ENCODE data around the gene AFAP1.

The AFAP1 gene

GRCh38 chr4:7803371-7803770 lies 136.3 kb downstream of the AFAP1 start:
- Histone ChIP-seq H3K4me3 (ENCODE audit: low read length) (no peak overlapping the region), H3K9me3 (ENCODE audit: control insufficient read depth, low read length) (no peaks in the 10 kb centered on the region), H3K4me1 (ENCODE audit: control insufficient read depth, insufficient read depth, low read length) (peaks cover 39% of the 10 kb centered on the region), H3K36me3 (ENCODE audit: control insufficient read depth, insufficient read depth, low read length) (peaks cover 12% of the 10 kb centered on the region), H3K27me3 (ENCODE audit: control insufficient read depth, insufficient read depth, low read length) (no peaks in the 10 kb centered on the region), H3K9ac (ENCODE audit: low read length) (peak overlapping the region; percentile 44)

- peaks cover 6% of the 10 kb centered on the region for H3K36me3 ChIP-seq (ENCODE audit: control insufficient read depth, insufficient read depth, low read length)
- H3K27me3 ChIP-seq (ENCODE audit: control insufficient read depth, insufficient read depth, low read length), result no peaks in the 10 kb centered on the region
- H3K4me1 ChIP-seq (ENCODE audit: control insufficient read depth, insufficient read depth, low read length), result peaks cover 35% of the 10 kb centered on the region
- no peak overlapping the region for H3K9ac ChIP-seq (ENCODE audit: low read length)
- no peak overlapping the region for H3K4me3 ChIP-seq (ENCODE audit: low read length)
- H3K9me3 ChIP-seq (ENCODE audit: control insufficient read depth, low read length), result no peaks in the 10 kb centered on the region
These were observed 137.5 kb downstream of the AFAP1 start for GRCh38 chr4:7802093-7802726.

- no peak overlapping the region for H3K4me3 ChIP-seq (ENCODE audit: low read length)
- H3K27me3 ChIP-seq (ENCODE audit: control insufficient read depth, insufficient read depth, low read length), result no peaks in the 10 kb centered on the region
- no peaks in the 10 kb centered on the region for H3K9me3 ChIP-seq (ENCODE audit: control insufficient read depth, low read length)
- H3K4me1 ChIP-seq (ENCODE audit: control insufficient read depth, insufficient read depth, low read length), result peaks cover 29% of the 10 kb centered on the region
- peaks cover 6% of the 10 kb centered on the region for H3K36me3 ChIP-seq (ENCODE audit: control insufficient read depth, insufficient read depth, low read length)
- H3K9ac ChIP-seq (ENCODE audit: low read length), result no peak overlapping the region
These were observed 138.0 kb downstream of the AFAP1 start for GRCh38 chr4:7801641-7802040.

- Histone ChIP-seq H3K4me3 (ENCODE audit: low read length) (no peak overlapping the region), H3K4me1 (ENCODE audit: control insufficient read depth, insufficient read depth, low read length) (peaks cover 23% of the 10 kb centered on the region), H3K36me3 (ENCODE audit: control insufficient read depth, insufficient read depth, low read length) (peaks cover 6% of the 10 kb centered on the region), H3K9ac (ENCODE audit: low read length) (no peak overlapping the region), H3K9me3 (ENCODE audit: control insufficient read depth, low read length) (no peaks in the 10 kb centered on the region), H3K27me3 (ENCODE audit: control insufficient read depth, insufficient read depth, low read length) (no peaks in the 10 kb centered on the region)
These were observed 138.7 kb downstream of the AFAP1 start for GRCh38 chr4:7801001-7801400.

- H3K4me3 ChIP-seq (ENCODE audit: low read length), result no peak overlapping the region
- no peaks in the 10 kb centered on the region for H3K9me3 ChIP-seq (ENCODE audit: control insufficient read depth, low read length)
- H3K4me1 ChIP-seq (ENCODE audit: control insufficient read depth, insufficient read depth, low read length), result peaks cover 17% of the 10 kb centered on the region
- no peak overlapping the region for H3K9ac ChIP-seq (ENCODE audit: low read length)
- H3K27me3 ChIP-seq (ENCODE audit: control insufficient read depth, insufficient read depth, low read length), result no peaks in the 10 kb centered on the region
- peaks cover 6% of the 10 kb centered on the region for H3K36me3 ChIP-seq (ENCODE audit: control insufficient read depth, insufficient read depth, low read length)
These were observed 139.3 kb downstream of the AFAP1 start for GRCh38 chr4:7800410-7800809.

- no peaks in the 10 kb centered on the region for H3K27me3 ChIP-seq (ENCODE audit: control insufficient read depth, insufficient read depth, low read length)
- no peaks in the 10 kb centered on the region for H3K9me3 ChIP-seq (ENCODE audit: control insufficient read depth, low read length)
- H3K9ac ChIP-seq (ENCODE audit: low read length), result no peak overlapping the region
- H3K36me3 ChIP-seq (ENCODE audit: control insufficient read depth, insufficient read depth, low read length), result peaks cover 6% of the 10 kb centered on the region
- H3K4me3 ChIP-seq (ENCODE audit: low read length), result no peak overlapping the region
- peaks cover 10% of the 10 kb centered on the region for H3K4me1 ChIP-seq (ENCODE audit: control insufficient read depth, insufficient read depth, low read length)
These were observed 139.9 kb downstream of the AFAP1 start for GRCh38 chr4:7799736-7800135.

- Histone ChIP-seq H3K9me3 (ENCODE audit: control insufficient read depth, low read length) (no peaks in the 10 kb centered on the region), H3K4me1 (ENCODE audit: control insufficient read depth, insufficient read depth, low read length) (peaks cover 6% of the 10 kb centered on the region), H3K27me3 (ENCODE audit: control insufficient read depth, insufficient read depth, low read length) (no peaks in the 10 kb centered on the region), H3K9ac (ENCODE audit: low read length) (no peak overlapping the region), H3K36me3 (ENCODE audit: control insufficient read depth, insufficient read depth, low read length) (peaks cover 6% of the 10 kb centered on the region), H3K4me3 (ENCODE audit: low read length) (no peak overlapping the region)
These were observed 140.4 kb downstream of the AFAP1 start for GRCh38 chr4:7799306-7799705.

GRCh38 chr4:7798178-7798995 lies 141.3 kb downstream of the AFAP1 start:
- H3K27me3 ChIP-seq (ENCODE audit: control insufficient read depth, insufficient read depth, low read length), result no peaks in the 10 kb centered on the region
- H3K4me1 ChIP-seq (ENCODE audit: control insufficient read depth, insufficient read depth, low read length), result no peaks in the 10 kb centered on the region
- H3K4me3 ChIP-seq (ENCODE audit: low read length), result no peak overlapping the region

GRCh38 chr4:7797330-7797729 lies 142.3 kb downstream of the AFAP1 start:
- H3K4me3 ChIP-seq (ENCODE audit: low read length), result no peak overlapping the region
- peaks cover 6% of the 10 kb centered on the region for H3K36me3 ChIP-seq (ENCODE audit: control insufficient read depth, insufficient read depth, low read length)
- H3K4me1 ChIP-seq (ENCODE audit: control insufficient read depth, insufficient read depth, low read length), result no peaks in the 10 kb centered on the region
- H3K9me3 ChIP-seq (ENCODE audit: control insufficient read depth, low read length), result no peaks in the 10 kb centered on the region
- no peaks in the 10 kb centered on the region for H3K27me3 ChIP-seq (ENCODE audit: control insufficient read depth, insufficient read depth, low read length)
- H3K9ac ChIP-seq (ENCODE audit: low read length), result no peak overlapping the region

More at GRCh38 chr4:7798178-7798995, 141.3 kb downstream of the AFAP1 start:
- Histone ChIP-seq H3K9ac (ENCODE audit: low read length) (no peak overlapping the region), H3K36me3 (ENCODE audit: control insufficient read depth, insufficient read depth, low read length) (peaks cover 6% of the 10 kb centered on the region), H3K9me3 (ENCODE audit: control insufficient read depth, low read length) (no peaks in the 10 kb centered on the region)

GRCh38 chr4:7795983-7796382 lies 143.7 kb downstream of the AFAP1 start:
- H3K36me3 ChIP-seq (ENCODE audit: control insufficient read depth, insufficient read depth, low read length), result peaks cover 10% of the 10 kb centered on the region
- no peaks in the 10 kb centered on the region for H3K9me3 ChIP-seq (ENCODE audit: control insufficient read depth, low read length)
- H3K4me1 ChIP-seq (ENCODE audit: control insufficient read depth, insufficient read depth, low read length), result no peaks in the 10 kb centered on the region
- no peak overlapping the region for H3K9ac ChIP-seq (ENCODE audit: low read length)
- no peaks in the 10 kb centered on the region for H3K27me3 ChIP-seq (ENCODE audit: control insufficient read depth, insufficient read depth, low read length)
- H3K4me3 ChIP-seq (ENCODE audit: low read length), result no peak overlapping the region

- Histone ChIP-seq H3K27me3 (ENCODE audit: control insufficient read depth, insufficient read depth, low read length) (no peaks in the 10 kb centered on the region), H3K9me3 (ENCODE audit: control insufficient read depth, low read length) (no peaks in the 10 kb centered on the region), H3K4me3 (ENCODE audit: low read length) (no peak overlapping the region), H3K9ac (ENCODE audit: low read length) (no peak overlapping the region), H3K36me3 (ENCODE audit: control insufficient read depth, insufficient read depth, low read length) (peaks cover 3% of the 10 kb centered on the region), H3K4me1 (ENCODE audit: control insufficient read depth, insufficient read depth, low read length) (no peaks in the 10 kb centered on the region)
These were observed 146.5 kb downstream of the AFAP1 start for GRCh38 chr4:7793186-7793585.

- Histone ChIP-seq H3K4me1 (ENCODE audit: control insufficient read depth, insufficient read depth, low read length) (no peaks in the 10 kb centered on the region), H3K9ac (ENCODE audit: low read length) (no peak overlapping the region), H3K9me3 (ENCODE audit: control insufficient read depth, low read length) (no peaks in the 10 kb centered on the region), H3K36me3 (ENCODE audit: control insufficient read depth, insufficient read depth, low read length) (peaks cover 3% of the 10 kb centered on the region), H3K4me3 (ENCODE audit: low read length) (no peak overlapping the region), H3K27me3 (ENCODE audit: control insufficient read depth, insufficient read depth, low read length) (no peaks in the 10 kb centered on the region)
These were observed 147.0 kb downstream of the AFAP1 start for GRCh38 chr4:7792616-7793015.

Measured in mucosa of stomach (tissue), 1 donor.